ENCODE measurements around the gene KCNK5. TPM values are rescaled to one million over a fixed set of nuclear protein-coding genes. Genes with fewer than 3 reads are reported as not detected.

Gene KCNK5
- total RNA-seq, 4 donors from 2014 or later: 6.2 to 9.2 (median 7.4) TPM

GRCh38 chr6:39166189-39166911 lies 62.9 kb downstream of the KCNK5 start:
- no peak for DNase-seq (ENCODE audit: extremely low spot score)
- H3K4me3 ChIP-seq: no peak overlapping the region
- H3K36me3 ChIP-seq: no peaks in the 10 kb centered on the region
- intact Hi-C loops (cut with DNase I): loop anchor here (5.0 kb wide), 1 partner anchor 136 kb away; no protein-coding TSS in a partner anchor
- 48% methylated on average over 13 of the region's 20 CpGs for WGBS
- H3K27ac ChIP-seq (replicated peaks in 1 of 4): no peak overlapping the region
- H3K27me3 ChIP-seq: peaks cover 0 to 40% (median 0%) of the 10 kb centered on the region in 4 donors
- TF ChIP-seq POLR2A (IDR thresholded peaks at IDR 0.05; ENCODE audit: low read depth) (no peak), CTCF (IDR thresholded peaks at IDR 0.05) (peak; percentile 70 to 76 (median 72)), POLR2AphosphoS5 (IDR thresholded peaks at IDR 0.05) (no peak), EP300 (IDR thresholded peaks at IDR 0.05) (no peak)
- H3K9me3 ChIP-seq: peaks cover 0 to 3% (median 2%) of the 10 kb centered on the region in 4 donors
- H3K4me1 ChIP-seq: peaks cover 0 to 7% (median 5%) of the 10 kb centered on the region in 4 donors

- intact Hi-C loops (cut with DNase I): no loop called here
- peaks cover 0 to 23% (median 0%) of the 10 kb centered on the region in 4 donors for H3K27me3 ChIP-seq
- TF ChIP-seq CTCF (IDR thresholded peaks at IDR 0.05): no peak
- H3K27ac ChIP-seq (replicated peaks in 1 of 4): no peak overlapping the region
- DNase-seq (ENCODE audit: extremely low spot score): no peak
- H3K4me1 ChIP-seq: no peaks in the 10 kb centered on the region
- H3K36me3 ChIP-seq: no peaks in the 10 kb centered on the region
- no peak overlapping the region for H3K4me3 ChIP-seq
- H3K9me3 ChIP-seq: peaks cover 0 to 4% (median 0%) of the 10 kb centered on the region in 4 donors
- 61% methylated on average over 3 of the region's 3 CpGs for WGBS
These were observed 71.8 kb downstream of the KCNK5 start for GRCh38 chr6:39157511-39157910.

DNA sequence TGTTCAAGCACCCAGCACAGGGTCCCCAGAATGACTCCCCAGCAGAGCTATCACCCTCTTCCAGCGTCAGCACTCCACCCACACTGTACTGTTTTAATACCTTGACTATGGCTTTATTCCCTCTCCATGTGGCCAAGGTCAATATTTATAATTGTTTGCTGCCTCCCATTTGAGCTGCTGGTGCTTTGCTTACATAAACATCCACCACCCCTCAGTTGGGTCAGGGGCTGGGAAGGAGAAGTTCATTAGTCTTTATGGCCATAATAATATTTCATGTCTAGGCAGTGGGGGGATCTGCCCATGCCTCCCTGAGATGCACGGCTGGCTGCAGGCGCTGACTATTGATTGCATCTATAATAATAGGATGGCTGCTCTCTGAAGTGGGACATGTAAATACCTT lies 72.5 kb downstream of the KCNK5 start:
- no peak for DNase-seq (ENCODE audit: extremely low spot score)
- intact Hi-C loops (cut with DNase I): no loop called here
- Histone ChIP-seq H3K36me3 (no peaks in the 10 kb centered on the region), H3K4me3 (no peak overlapping the region), H3K4me1 (no peaks in the 10 kb centered on the region), H3K9me3 (peaks cover 0 to 4% (median 0%) of the 10 kb centered on the region in 4 donors), H3K27me3 (peaks cover 0 to 30% (median 0%) of the 10 kb centered on the region in 4 donors), H3K27ac (replicated peaks in 1 of 4) (no peak overlapping the region)
- TF ChIP-seq CTCF (IDR thresholded peaks at IDR 0.05): no peak
- no peak for TF ChIP-seq POLR2A (IDR thresholded peaks at IDR 0.05; ENCODE audit: low read depth)
- TF ChIP-seq EP300 (IDR thresholded peaks at IDR 0.05): no peak
- no peak for TF ChIP-seq POLR2AphosphoS5 (IDR thresholded peaks at IDR 0.05)
- WGBS: 75% methylated on average over 3 of the region's 3 CpGs

- Histone ChIP-seq H3K4me1 (no peaks in the 10 kb centered on the region), H3K4me3 (no peak overlapping the region), H3K27ac (replicated peaks in 1 of 4) (no peak overlapping the region), H3K36me3 (no peaks in the 10 kb centered on the region), H3K9me3 (peaks cover 0 to 2% (median 0%) of the 10 kb centered on the region in 4 donors), H3K27me3 (peaks cover 0 to 36% (median 0%) of the 10 kb centered on the region in 4 donors)
- no peak for TF ChIP-seq POLR2AphosphoS5 (IDR thresholded peaks at IDR 0.05)
- TF ChIP-seq CTCF (IDR thresholded peaks at IDR 0.05): no peak
- no peak for TF ChIP-seq EP300 (IDR thresholded peaks at IDR 0.05)
- TF ChIP-seq POLR2A (IDR thresholded peaks at IDR 0.05; ENCODE audit: low read depth): no peak
- intact Hi-C loops (cut with DNase I): no loop called here
- no peak for DNase-seq (ENCODE audit: extremely low spot score)
- 80% methylated on average over 4 of the region's 4 CpGs for WGBS
These were observed 74.6 kb downstream of the KCNK5 start for GRCh38 chr6:39154705-39155104.
